Suprapubic skin (tissue), 4 donors: Measurements from ENCODE around the gene SLC9A2.

Experiments
- CTCF ChIP-seq, 2 donors: fragments of 200-600 bp in 1 of 2; fragments of 450-650 bp in 1 of 2; sonication (generic) in 1 of 2; IDR thresholded peaks; one replicate each; pipeline ENCODE4 v1.5.1; 2016 to 2019; ENCODE audit warnings: antibody characterized with exemption in 2 of 2, mild to moderate bottlenecking in 1 of 2, moderate library complexity in 1 of 2
- EP300 ChIP-seq: sonication (generic); formaldehyde crosslinking; IDR thresholded peaks from one replicate; pipeline ENCODE4 v1.6.1; 2017; ENCODE audit warnings: antibody characterized with exemption
- POLR2A ChIP-seq, 2 donors: fragments of 450-650 bp; IDR thresholded peaks; one replicate each; pipeline ENCODE4 v1.6.1; 2017; ENCODE audit warnings: antibody characterized with exemption in 2 of 2, mild to moderate bottlenecking in 2 of 2, moderate library complexity in 2 of 2
- POLR2AphosphoS5 ChIP-seq, 3 donors: sonication (generic); formaldehyde crosslinking; IDR thresholded peaks; one replicate each; pipeline ENCODE4 v1.6.1; 2017; ENCODE audit warnings: antibody characterized with exemption in 3 of 3

- no peak for TF ChIP-seq CTCF (IDR thresholded peaks at IDR 0.05)
- no peak for TF ChIP-seq POLR2AphosphoS5 (IDR thresholded peaks at IDR 0.05)
- TF ChIP-seq POLR2A (IDR thresholded peaks at IDR 0.05): no peak
- no peak for TF ChIP-seq EP300
Observed at GRCh38 chr2:102743259-102743658, 123.9 kb downstream of the SLC9A2 start.
